ENCODE results near the gene PTPDC1.
A peak's percentile ranks its signal among the peaks of the same experiment; 100 is the strongest.
"Not testable (repeated sequence)": the region's sequence is repeated elsewhere in the genome, so short reads cannot be mapped to it uniquely, and the experiment has no call there.

The PTPDC1 gene

DNA sequence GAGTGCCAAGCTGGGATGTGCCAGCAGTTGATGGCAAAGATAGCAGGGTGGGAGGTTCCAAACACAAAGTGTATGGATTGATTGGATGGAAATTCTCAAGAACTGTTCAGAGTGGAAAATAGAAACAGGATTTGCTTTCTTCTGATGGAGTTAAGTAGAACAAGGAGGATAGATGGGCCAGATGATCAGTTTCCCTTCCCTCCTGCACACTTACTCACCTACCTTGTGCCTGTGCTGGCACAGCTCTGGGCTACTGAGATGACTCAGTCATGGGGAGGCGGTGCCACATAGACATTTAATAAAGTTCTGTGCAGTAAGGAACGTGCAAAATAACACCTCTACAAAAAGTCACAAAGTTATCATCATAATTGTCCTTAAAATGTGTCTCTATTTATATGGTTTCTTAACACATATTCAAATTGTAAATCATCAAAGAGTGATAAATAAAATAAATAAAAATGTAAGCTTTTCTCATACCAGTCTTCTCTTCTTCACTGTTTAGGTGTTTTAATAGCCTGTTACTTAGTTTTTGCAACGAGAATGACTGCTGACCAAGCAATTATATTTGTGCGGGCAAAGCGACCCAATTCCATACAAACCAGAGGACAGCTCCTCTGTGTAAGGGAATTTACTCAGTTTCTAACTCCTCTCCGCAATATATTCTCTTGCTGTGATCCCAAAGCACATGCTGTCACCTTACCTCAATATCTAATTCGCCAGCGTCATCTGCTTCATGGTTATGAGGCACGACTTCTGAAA is 12.7 kb downstream of the PTPDC1 start:
- DNase-seq: no peak

DNA sequence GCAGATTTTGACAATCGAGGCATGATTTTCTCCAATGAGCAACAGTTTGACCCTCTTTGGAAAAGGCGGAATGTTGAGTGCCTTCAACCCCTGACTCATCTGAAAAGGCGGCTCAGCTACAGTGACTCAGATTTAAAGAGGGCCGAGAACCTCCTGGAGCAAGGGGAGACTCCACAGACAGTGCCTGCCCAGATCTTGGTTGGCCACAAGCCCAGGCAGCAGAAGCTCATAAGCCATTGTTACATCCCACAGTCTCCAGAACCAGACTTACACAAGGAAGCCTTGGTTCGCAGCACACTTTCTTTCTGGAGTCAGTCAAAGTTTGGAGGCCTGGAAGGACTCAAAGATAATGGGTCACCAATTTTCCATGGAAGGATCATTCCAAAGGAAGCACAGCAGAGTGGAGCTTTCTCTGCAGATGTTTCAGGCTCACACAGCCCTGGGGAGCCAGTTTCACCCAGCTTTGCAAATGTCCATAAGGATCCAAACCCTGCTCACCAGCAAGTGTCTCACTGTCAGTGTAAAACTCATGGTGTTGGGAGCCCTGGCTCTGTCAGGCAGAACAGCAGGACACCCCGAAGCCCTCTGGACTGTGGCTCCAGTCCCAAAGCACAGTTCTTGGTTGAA is 13.6 kb downstream of the PTPDC1 start:
- no peak for DNase-seq

DNA sequence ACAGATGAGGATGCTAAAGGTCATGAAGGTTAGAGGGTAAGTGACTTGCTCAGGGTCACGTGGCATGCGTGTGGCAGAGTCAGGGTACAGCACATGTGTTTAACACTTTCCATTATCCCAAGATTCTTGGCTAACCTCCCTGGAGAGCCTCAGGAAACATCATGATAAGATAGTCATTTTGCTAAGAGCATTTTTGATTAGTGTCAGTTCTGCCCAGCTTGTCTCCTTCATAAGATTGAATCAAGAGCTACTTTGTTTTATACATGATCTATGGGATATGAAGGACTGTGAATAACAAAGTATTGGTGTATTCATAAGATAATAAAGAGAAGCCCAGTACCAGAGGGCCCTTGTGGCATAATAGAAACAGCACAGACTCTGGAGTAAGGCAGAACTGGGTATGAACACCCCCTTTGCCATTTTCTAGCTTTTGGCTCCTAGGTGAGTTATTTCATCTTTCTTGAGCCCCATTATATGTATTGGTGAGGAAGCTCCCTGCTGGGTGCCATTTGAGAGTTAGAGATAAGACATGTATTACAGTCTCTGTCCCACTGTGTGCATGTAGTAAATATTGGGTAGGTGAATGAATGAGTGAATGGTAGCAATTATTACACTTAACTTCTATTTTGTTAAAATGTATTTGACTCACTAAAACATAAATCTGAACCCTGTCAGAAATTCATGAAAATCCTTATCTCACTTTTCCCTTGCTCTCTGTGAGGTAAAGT is 16.1 kb downstream of the PTPDC1 start:
- no peak for DNase-seq

DNA sequence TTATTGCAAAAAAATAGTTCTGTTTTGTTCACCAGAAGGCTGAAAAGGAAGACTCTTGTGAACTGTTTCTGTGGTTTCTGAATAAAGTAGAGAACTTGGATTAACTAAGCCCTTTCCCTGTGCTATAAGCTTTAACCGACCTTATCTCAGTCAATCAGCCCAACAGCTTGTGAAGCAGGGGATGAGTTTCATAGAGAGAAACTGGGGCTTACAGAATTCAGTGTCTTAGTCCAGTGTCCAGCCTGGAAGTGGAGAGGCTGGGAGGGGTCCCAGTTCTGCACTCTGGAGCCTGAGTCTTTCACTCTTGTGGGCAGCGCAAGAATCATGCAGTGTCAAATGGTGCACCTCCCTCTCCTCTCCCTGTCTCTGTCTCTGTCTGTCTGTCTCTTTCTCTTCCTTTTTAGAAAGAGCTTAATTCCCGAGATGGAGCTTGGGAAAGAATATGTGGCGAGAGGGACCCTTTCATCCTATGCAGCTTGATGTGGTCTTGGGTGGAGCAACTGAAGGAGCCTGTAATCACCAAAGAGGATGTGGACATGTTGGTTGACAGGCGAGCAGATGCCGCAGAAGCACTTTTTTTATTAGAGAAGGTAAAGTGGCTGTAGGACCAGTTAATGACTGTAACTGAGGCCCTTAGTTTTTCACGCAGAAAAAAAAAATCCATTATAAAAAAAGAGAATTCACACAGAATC is 17.0 kb downstream of the PTPDC1 start:
- no peak for DNase-seq

DNA sequence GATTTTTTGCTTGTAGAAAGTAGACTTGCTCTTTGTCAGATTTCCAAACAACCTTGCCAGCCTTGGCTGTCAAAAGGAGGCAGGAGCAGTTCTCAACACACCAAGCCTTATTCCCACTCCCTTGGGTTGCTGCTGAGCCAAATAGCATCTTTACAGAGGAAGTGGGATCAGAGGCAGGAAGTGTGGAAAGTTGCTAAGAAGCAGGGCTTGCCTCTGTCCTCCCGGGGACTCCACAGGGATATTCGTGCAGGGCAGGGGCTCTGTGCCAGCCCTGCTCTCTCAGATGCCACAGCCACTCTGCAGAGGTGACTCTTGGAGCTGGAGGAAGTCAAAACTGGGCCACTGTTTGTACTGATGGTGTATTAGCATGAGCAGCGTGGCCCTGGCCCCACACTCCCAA is 24.3 kb downstream of the PTPDC1 start:
- DNase-seq: no peak

DNA sequence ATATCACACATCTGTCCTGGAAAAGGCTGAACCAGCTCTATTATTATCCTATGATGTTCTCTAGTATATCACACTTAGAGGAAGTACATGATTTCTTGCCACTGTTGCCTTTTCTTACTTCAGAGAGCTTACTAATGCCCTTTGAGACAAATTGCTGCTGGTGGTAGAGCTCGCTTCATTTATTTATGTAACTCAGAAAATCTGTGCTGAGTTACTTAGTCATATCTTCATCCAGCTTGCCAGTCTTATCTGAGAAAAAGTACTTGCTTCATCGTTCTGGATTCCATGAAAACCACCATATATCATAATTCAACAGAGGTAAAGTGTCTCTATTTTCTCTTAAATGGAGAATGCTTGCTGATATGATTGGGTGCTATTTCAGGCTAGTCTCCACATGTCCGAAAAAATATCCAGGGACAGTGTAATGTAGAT is 26.6 kb downstream of the PTPDC1 start:
- no peak for DNase-seq

DNA sequence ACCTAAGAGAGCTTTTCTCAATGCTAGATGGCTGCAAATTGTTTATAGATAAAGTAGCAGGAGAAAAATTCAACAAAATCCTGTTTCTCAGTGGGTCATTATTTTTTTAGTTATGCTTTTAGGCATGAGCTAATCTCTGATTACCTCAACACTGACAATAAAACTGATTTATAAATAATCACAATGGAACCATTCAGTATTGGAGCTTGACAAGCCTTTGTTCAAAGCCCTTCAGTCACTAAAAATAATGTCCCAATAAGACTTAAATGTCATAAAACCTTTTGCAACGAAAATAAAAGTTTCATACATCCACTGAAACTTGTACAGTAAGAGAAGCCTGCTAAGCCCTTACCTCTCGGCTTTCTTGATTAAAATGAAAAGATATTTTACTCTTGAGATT is 27.2 kb downstream of the PTPDC1 start:
- DNase-seq: no peak

DNA sequence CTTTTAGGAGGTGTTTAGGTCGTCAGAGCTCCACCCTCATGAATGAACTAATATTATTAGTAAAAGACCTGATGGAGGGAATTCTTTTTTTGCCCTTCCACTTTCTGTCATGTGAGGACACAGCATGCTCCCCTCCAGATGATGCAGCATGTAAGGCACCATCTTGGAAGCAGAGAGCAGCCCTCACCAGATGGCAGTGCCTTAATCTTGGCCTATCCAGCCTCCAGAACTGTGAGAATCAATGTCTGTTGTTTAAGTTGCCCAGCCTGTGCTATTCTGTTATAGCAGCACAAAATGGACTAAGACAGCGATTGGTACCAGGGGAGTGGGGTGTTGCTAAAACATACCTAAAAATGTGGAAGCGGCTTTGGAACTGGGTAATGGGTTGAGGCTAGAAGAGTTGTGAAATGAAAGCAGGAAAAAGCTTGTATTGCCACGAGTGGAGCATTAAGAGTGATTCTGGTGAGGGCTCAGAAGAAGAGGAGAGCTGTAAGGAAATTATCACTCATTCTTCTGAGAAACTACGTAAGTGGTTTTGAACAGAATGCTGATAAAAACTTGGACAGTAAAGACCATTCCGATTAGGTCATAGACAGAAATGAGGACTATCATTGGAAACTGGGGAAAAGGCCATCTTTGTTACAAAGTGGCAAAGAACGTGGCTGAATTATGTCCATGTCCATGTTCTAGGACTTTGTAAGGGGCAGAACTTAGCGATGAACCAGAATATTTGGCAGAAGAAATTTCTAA is 28.6 kb downstream of the PTPDC1 start:
- no peak for DNase-seq

DNA sequence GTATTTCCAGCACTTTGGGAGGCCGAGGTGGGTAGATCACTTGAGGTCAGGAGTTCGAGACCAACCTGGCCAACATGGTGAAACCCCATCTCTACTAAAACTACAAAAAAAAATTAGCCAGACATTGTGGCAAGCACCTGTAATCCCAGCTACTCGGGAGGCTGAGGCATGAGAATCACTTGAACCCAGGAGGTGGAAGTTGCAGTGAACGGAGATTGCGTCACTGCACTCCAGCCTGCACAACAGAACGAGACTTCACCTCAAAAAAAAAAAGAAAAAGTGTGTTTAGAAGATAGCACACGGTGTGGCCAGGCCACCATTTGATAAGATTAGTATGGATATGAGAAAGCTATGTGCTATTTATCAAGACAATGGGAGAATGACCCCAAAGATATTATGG is 35.8 kb downstream of the PTPDC1 start:
- not testable (repeated sequence) for DNase-seq

DNA sequence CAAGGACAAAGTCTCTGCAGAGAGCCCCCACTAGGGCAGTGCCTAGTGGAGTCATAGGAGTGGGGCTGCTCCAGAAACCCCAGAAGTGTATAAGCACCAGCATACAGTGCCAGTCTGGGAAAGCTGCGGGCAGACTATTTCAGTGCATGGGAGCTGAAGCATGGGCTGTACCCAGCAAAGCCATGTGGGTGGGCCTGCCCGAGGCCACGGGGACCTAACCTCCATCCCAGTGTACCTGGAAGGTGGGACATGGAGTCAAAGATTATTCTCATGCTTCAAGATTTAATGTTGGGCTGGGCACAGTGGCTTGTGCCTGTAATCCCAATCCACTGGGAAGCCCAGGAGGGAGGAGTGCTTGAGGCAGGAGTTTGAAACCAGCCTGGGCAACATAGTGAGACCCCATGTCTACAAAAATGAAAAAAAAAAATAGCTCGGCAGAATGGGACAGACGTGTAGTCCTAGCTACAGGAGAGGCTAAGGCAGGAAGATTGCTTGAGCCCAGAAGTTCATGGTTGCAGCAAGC is 36.7 kb downstream of the PTPDC1 start:
- no peak for DNase-seq

DNA sequence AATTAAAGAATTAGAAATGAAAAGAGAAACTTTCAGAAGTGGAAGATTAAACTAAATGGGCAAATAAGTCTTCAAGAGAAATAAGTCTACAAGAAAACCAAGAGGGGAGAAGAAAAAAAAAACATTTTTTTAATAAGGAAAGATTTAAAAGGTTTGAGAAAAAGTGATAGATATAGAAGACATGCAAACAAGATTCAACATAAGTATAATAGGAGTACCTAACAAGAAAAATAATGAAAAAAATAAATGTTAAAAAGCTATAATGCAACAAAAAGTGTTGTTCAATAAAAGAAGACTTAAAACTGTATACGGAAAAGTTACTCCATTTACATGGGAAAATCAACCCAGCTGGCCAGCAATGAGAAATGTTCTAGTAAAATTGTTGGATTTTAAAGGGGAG is 42.6 kb downstream of the PTPDC1 start:
- DNase-seq: no peak

DNA sequence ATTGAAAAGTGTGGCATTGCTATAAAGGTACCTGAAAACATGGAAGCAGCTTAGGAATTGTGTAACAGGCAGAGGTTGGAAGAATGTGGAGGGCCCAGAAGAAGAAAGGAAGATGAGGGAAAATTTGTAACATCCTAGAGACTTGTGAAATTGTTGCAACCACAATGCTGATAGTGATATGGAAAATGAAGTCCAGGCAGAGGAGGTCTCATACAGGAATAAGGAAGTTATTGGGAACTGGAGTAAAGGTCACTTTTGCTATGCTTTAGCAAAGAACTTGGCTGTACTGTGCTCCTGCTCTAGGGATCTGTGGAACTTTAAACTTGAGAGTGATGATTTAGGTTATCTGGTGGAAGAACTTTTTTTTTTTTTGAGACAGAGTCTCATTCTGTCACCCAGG is 43.5 kb downstream of the PTPDC1 start:
- DNase-seq: no peak

DNA sequence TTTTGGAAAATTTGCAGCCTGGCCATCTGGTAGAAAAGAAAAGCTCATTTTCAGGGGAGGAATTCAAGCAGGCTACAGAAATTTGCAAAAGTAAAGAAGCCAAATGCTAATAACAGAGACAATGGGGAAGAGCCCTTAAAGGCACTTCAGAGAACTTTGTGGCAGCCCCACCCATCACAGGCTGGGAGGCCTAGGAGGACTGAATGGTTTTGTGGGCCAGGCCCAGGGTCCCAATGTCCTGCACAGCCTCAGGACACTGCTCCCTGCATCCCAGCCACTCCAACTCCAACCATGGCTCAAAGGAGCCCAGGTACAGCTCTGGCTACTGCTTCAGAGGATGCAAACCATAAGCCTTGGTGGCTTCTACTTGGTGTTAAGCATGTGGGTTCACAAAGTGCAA is 44.3 kb downstream of the PTPDC1 start:
- no peak for DNase-seq

DNA sequence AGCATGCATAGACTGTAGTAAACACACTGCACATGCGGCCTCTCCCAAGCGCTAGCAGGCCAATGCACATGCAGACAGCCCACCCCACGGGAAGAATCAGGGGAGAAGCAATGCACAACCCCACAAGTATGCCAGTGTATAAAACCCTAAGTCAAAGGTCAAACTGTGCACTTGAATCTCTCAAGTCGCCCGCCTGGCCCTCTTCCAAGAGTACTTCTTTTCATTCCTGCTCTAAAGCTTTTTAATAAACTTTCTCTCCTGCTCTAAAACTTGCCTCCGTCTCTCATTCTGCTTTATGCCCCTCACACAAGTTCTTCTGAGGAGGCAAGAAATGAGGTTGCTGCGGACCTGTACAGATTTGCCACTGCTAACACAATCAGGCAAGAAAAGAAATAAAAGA is 50.4 kb downstream of the PTPDC1 start:
- no peak for DNase-seq

DNA sequence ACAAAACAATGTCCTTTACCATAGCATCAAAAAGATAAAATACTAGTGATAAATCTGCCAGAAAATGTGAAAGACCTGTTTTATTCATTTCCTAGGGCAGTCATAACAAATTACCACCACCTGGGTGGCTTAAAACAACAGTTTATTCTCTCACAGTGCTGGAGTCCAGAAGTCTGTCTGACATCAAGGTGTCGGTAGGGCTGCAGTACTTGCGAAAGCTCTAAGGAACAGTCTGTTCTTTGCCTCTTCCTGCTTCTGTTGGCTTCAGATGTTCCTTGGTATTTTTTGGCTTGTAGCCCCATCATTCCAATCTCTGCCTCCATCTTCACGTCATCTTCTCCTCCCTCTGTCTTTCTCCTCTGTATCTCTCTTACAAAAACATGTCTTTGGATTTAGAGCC is 51.0 kb downstream of the PTPDC1 start:
- no peak for DNase-seq

DNA sequence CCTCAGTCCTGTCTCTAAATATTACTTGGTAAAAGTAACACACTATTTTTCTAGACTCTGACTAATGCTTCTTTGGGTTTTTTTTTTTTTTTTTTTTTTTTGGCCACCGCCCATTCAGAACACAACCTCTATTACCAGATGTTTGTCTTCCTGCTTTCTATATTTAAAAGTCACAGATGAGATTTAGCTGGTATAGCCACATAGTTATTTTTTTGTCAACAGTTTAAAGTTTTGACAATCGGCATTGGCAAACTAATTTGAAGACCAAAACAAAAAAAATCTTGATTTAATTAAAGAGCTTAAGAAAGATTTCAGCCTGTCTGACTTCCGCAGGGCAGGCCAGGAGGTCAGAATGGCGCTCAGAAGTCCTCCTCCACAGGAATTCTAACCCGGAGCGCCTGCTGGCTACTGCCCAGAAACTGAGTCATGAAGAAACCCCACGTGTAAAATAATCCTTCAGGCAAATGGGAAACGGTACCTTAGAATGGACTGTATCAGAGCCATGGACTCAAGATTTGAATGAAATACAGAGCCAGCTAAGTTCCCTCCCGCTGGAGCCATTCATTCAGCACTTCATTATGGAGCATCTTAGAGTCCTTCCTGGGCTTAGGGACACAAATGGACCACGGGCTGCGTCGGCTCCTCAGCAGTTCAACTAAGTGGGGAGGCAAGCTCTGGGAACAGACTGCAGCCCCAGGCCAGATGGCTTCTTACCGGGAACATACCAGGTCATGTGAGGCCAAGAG is 55.6 kb downstream of the PTPDC1 start:
- peak in 1 of 2 experiments; percentile 14 for DNase-seq

DNA sequence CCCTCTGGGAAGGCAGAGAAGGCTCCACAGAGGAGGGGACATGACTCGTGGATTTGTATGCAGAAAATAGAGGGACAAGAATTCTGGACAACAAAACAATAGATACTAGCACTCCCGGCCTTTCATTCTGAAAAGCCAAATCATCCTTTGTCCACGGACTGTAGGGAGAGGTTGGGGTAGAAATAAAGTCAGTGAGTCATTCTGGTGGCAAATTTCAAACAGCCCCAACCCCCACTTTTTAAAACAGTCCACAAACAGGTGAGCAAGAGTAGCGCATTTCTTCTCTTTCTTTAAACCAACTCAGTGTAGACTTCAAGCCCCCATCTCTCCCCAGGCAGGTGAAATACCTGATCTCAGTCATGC is 56.1 kb downstream of the PTPDC1 start:
- DNase-seq: no peak

DNA sequence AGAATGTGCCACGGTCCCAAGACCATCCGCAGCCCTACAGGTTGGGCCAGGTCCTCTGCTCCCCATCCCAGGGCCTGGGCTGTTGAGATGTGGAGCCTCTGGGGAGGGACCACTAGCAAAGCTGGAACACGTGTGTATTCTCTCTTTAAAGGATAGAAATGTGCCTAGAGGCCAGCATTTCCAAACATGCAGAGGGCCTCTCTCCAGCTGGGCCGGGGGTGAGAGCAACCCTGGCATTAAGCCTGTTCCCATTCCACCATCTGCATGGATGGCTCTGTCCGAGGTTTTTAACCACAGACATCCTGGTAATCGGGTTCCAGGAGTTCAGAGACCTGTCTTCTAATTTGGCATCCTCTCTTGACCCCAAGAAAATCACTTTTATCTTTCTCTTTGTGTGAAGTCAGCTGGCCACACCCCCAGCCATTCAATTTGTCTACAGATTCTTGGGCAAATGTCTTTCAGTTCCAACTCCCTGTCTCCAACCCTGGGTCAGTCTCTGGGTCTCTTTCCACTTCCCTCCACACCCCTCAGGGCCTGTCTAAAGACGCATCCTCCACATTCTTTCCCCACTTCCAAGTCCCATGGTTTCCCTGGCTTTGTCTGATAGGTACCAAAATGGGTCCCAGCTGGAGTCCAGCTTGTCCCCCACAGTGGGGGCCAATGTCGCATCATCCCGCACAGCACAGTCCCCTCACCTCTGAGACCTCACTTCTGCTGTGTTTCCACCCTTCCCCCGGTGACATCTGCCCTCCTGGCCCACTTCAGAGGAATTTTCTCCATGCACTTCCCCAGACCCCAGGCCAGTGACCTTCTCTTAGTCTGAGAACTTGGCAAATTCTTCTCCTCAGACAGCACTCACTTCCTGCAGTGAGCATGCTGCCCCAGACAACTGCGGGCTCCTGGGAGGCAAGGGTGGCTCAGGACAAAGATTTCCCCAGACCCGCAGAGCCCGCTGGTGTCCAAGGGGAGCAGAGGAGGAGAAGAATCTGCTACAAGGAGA is 56.8 kb downstream of the PTPDC1 start:
- DNase-seq: no peak

DNA sequence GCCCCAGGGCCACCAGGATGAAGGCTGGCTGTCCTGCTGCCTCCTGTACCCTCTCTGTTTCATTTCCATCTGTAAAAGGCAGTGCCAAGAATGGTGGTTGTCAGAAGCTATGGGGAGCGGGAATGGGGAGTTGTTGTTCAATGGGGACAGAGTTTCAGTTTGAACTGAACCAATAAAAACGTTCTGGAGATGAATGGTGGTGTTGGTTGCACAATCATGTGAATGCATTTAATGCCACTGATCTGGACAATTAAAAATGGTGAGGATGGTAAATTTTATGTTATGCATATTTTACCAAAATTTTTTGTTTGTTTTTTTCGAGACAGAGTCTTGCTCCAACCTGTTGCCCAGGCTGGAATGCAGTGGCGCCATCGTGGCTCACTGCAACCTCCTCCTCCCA is 58.1 kb downstream of the PTPDC1 start:
- no peak for DNase-seq

DNA sequence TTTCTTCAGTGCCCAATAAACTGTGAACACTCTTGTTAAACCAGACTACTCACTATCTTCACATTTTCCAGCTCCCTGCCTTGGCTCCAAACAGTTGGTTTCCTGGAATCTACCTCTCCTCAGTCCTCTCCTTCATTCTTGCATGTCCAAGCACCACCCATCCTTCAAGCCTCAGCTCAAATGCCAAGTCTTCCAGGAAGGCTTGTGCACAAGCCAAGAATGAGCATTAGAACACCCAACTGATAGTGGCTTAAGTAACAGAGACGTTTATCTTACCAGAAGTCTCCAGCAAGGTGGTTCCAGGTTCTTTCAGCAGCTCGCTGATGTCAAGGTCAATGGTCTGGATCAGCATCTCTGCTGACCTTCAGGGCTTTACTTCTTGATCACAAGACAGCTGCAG is 60.1 kb downstream of the PTPDC1 start:
- DNase-seq: no peak

DNA sequence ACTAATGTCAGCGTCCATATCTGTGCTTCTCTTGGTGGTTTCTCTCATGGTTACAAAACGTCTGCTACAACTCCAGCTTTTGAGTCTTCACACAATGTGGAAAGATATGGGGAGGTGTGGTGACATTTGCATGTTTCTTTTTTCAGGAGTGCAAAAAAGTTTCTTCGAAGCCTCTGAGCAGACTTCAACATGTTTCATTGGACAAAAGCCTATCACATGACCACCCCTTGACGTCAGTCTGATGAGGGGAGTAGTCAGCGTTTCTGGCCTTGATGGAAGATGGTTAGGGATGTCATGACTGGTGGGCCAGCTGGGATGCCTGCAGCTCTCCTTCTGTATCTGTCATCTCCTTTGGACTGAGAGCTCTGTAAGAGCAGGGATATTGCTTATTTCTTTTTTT is 61.4 kb downstream of the PTPDC1 start:
- DNase-seq: no peak
